ENCODE results near the gene NPHP4.
A peak's percentile ranks its signal among the peaks of the same experiment; 100 is the strongest.
"Not testable (repeated sequence)": the region's sequence is repeated elsewhere in the genome, so short reads cannot be mapped to it uniquely, and the experiment has no call there.

Gene NPHP4

DNA sequence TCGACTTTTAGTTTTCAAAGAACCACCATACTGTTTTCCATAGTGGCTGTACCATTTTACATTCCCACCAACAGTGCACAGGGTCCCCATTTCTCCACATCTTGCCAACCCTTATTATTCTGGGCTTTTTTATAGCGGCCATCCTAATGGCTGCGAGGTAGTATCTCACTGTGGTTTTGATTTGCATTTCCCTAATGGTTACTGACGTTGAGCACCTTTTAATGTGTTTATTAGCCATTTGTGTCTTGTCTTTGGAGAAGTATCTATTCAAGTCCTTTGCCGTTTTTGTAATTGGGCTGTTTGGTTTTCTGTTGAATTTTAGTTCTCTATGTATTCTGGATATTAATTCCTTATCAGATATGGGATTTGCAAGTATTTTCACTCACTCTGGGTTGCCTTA is 31.1 kb upstream of the NPHP4 start:
- DNase-seq = no peak

DNA sequence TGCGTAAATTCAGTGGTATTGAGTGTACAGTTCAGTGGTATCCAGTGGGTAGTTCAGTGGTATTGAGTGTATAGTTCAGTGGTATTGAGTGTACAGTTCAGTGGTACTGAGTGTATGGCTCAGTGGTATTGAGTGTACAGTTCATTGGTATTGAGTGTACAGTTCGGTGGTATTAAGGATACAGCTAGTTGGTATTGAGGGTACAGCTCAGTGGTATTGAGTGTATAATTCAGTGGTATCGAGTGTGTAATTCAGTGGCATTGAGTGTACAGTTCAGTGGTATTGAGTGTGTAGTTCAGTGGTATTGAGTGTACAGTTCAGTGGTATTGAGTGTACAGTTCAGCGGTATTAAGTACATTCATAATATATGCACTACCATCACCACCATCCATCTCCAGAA is 30.0 kb upstream of the NPHP4 start:
- no peak for DNase-seq

DNA sequence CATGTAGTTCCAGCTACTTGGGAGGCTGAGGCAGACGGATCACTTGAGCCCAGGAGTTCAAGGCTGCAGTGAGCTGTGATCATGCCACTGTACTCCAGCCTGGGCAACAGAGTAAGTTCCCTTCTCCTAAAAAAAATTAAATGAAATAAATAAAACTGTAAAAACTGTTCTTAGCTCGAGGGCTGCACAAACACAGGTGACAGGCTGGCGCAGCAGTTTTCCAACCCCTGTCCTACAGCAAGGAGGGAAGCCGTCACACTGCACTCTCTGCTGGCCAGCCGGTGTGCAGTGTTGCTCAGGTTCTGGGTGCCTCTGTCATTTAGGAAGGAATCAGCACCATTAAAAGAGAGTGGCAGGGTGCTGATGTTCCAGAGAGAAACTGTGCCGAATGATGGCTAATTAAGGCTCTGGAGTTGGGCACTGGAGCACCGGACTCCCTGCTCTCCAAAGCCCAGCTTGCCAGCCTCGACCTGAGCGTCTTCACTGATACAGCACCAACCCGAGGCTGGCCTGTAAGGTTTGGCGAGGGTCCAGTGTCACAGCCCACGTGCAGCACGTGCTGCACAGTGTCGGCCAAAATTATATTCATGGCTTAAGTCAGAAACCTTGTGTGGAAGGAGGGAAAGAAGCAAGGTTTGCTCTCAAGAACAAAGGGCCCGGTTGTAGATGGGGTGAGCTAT is 27.1 kb upstream of the NPHP4 start:
- no peak for DNase-seq

DNA sequence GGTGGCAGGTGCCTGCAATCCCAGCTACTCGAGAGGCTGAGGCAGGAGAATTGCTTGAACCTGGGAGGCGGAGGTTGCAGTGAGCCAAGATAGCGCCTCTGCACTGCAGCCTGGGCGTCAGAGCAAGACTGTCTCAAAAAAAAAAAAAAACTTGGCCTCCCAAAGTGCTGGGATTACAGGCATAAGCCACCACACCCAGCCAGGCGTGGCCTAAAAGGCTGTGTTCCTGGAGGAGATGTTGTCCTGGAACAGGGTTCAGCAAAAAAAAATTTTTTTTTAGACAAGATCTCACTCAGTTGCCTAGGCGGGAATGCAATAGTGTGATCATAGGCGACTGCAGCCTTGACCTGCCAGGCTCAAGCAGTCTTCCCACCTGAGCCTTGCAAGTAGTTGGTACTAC is 25.4 kb upstream of the NPHP4 start:
- DNase-seq = not testable (repeated sequence)

GRCh38 chr1:6016191-6016865 is 24.1 kb upstream of the NPHP4 start:
- DNase-seq = no peak

DNA sequence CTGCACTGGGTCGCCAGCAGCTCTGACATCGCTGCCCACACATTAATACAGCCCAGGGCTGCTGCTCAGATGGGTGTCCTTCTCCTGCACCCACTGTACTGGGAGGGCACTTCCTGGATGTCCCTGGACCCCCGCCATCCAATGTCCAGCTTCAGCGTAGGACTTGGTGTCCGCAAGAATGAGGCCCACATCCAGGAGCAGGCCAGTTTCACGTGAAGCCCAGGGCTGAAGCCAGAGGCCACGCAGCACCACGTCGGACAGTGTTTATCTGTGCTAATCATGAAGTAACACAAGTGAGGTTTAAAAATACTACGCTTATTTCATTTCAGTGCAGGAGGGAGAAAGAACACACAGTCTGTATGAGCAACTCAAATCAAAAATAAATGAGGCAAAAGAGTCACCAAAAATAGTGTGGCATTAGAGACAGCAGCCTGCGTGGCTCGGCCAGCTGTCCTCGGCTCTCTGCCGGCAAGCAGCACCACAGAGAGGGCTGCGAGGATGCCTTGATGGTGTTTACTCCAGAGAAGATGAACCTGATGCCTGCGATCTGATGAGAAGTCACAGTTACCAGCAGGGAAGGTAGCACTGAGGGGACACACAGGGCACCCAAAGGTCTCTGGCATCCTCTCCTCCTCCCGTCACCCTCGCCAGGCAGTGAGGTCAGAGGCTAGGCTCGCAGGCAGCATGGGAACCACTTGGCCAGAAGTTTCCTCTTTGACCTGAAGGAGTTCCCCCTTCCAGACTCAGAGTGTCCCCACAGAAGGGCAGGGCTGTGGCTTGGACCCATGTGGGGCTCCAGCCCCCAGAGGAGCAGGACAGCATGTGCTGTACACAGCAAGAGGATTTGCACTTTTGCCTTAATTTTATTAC is 22.1 kb upstream of the NPHP4 start:
- no peak for DNase-seq

GRCh38 chr1:6013491-6013890 is 21.3 kb upstream of the NPHP4 start:
- no peak for DNase-seq

GRCh38 chr1:6012529-6013318 is 20.5 kb upstream of the NPHP4 start:
- no peak for DNase-seq

DNA sequence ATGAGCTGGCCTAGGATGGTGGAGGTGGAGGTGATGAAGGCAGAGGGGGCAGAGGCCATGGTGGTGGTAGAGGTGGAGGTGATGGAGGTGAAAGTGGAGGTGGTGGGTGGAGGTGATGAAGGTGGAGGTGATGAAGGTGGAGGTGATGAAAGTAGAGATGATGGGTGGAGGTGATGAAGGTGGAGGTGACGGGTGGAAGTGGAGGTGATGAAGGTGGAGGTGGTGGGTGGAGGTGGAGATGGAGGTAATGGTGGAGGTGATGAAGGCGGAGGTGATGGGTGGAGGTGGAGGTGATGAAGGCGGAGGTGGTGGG is 19.7 kb upstream of the NPHP4 start:
- DNase-seq = no peak

DNA sequence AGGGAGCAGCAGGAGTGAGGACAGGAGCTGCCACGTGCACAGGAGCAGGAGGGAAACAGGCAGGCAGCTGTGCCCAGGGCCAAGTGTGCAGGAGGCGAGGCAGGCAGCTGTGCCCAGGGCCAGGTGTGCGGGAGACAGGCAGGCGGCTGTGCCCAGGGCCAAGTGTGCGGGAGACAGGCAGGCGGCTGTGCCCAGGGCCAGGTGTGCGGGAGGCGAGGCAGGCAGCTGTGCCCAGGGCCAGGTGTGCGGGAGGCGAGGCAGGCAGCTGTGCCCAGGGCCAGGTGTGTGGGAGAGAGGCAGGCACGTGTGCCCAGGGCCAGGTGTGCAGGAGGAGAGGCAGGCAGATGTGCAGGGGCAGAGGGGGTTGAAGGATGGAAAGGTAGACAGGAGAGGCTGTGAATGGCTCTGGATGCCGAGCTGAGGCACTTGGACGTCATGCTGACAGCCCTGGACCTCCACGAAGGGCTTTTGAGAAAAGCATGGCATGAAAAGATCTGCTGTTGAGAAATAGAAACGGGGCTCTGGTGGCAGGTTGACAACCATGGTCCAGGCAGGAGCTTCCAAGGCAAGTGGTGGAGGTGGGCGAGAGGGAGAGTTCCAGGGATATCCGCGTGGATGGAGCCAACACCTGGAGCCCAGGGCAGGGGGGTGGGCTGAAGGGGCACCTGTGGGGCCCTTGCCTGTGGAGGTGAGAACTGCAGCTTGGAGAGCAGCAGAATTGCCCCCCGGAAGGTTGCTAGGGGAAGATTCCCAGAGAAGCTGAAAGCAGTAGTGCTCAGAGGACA is 19.1 kb upstream of the NPHP4 start:
- no peak for DNase-seq

DNA sequence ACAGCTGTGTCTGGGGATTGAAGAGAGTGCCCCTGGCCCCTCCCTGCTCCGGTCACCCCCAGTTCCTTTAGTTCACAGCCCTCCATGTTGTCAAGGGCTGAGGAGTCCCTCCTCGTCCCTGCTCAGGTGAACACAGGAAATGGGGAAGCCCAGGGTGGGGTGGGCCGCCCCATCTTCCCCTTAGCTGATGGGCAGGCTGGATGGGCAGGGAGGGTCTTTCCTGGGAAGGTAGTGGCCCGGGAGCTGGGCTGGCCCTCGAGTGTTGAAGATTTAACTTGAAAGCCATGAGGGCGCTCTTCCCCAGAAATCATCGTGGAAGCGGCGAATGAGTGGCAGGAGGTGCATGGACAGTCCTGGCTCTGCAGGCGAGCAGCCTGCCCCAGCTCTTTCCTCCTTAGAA is 18.3 kb upstream of the NPHP4 start:
- no peak for DNase-seq

DNA sequence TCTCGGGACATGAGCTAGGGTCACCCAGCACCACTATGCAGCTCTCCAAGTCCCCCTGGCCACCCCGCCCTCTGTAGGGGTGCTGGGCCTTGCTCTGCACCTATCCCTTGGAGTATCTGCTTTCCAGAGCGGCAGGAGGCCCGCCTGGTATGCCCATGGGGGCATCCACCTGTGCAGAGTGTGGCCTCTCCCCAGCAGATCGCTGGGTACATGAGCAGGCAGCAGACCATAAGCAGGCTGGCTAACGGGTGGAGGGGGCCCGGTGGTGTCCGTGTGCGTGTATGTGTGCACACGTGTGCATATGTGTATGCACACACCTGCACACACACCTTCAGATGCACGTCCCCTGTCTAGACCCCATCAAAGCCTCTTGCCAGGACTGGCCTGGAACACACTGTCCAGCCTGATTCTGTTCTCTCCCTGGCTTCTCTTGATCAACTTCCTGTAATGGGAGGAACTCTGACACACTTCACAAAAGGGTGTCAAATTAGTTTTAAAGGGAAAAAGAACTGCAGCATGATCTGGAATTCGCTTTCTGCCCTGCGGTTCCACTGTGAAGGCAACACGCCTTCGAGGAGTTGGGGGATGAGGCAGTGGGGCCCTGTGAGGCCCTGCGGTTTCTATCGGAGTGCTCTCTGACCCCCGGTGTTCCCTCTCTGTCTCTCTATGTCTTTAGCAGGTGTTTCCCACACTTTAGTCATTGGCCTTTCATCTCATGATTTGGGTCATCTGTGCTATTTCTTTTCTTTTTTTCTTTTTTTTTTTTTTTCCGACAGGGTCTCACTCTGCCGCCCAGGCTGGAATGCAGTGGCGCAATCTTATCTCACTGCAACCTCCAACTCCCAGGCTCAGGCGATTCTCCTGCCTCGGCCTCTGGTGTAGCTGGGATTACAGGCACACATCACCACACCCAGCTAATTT is 17.2 kb upstream of the NPHP4 start:
- DNase-seq = no peak

DNA sequence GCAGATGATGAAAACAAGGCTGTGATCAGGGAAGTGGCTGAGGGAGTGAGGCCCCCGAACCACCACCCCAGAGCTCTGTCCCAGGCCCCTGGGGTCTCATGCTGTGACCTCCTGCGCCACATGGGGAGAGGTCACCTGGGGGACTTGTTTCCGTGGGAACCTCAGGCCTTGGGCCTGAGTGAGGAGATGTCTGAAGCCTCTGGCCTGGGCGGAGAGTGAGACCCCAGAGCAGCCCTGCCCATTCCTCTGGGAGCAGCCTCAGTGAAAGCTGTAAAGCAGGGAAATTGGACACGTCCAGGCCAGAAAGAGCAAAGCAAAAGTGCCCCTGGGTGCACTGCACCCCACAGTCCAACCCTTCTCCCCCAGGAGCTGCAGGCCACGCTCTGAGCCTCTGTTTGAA is 16.5 kb upstream of the NPHP4 start:
- DNase-seq = no peak

DNA sequence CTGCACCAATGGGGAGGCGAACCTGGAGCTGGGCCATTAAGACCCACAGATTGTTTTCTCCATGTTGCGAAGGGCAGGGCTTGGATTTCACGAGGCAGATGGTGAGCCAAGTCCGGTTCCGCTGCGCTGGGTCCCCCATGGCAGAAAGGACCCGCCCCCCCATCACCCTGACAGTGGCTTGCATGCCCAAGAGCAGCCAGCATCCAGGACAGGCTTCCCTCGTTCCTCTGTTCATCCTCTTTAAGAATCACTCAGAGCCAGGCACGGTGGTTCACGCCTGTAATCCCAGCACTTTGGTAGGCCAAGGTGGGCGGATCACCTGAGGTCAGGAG is 15.8 kb upstream of the NPHP4 start:
- no peak for DNase-seq

DNA sequence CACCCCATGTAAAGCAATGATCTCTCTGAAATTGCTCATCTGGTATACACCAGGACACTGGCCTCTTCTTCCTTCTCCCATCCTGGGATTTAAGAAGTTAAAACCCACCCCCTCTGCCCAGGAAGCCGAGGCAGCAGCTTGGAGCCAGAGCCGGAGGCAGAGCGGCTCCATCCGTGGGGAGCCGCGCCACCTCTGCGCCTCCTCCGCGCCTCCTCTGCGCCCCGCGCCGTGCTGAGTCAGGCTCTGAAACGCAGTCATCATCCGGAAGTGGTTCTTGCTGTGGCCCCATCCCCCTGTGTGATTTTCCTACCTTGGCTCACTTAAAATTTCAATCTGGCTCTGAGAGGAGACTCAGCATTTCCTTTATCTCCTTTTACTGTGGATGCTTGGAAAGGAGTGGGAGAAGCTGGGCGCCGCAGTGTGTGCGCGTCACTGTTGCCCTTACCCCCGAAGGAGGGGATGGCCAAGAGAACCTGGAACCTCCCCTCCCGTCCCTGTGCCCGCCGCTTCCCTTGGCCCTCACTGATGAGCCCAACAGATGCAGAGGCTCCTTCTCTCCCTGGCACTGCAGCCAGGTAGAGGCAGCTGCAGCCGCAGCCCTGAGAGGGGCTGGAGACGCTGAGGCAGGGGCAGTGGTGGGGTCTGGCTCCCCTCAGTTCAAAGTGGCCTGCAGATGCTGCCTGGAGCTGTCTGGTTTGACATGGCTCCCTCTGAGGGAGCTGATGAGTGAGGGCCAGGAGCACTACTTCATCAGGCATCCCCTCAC is 15.3 kb upstream of the NPHP4 start:
- DNase-seq = no peak

- peak; percentile 10 for DNase-seq
These were observed 14.7 kb upstream of the NPHP4 start for GRCh38 chr1:6006882-6007281.

GRCh38 chr1:6005276-6005917 is 13.2 kb upstream of the NPHP4 start:
- DNase-seq = peak; percentile 10

- peak; percentile 1 for DNase-seq
These were observed 12.3 kb upstream of the NPHP4 start for GRCh38 chr1:6004412-6005123.

Measured in left hindlimb (tissue), 1 donor.